Bronchial epithelial cell (primary cell): ENCODE measurements around the gene SENP8. TPM values are rescaled to one million over a fixed set of nuclear protein-coding genes. Genes with fewer than 3 reads are reported as not detected.

ENCODE experiments used
- DNase-seq: peaks from one replicate; pipeline ENCODE4 v3.0.0-alpha.2; 2010; ENCODE audit warnings: low read depth
- FAIRE-seq: peaks from 2 replicates; lab custom pipeline; 2011; peaks lifted over from hg19 to GRCh38; lab: Jason Lieb, UNC
- H3K27me3 ChIP-seq: 2 replicates; pipeline ENCODE4 v1.5.1; 2011; ENCODE audit warnings: low read length; ENCODE audit not compliant: control insufficient read depth, insufficient read depth
- H3K36me3 ChIP-seq: 2 replicates; pipeline ENCODE4 v1.5.1; 2011; ENCODE audit warnings: low read length; ENCODE audit not compliant: control insufficient read depth, insufficient read depth
- H3K4me3 ChIP-seq: 2 replicates; pipeline ENCODE4 v1.5.1; 2011; ENCODE audit warnings: mild to moderate bottlenecking, low read depth, low read length, control low read depth
- total RNA-seq: library from RNA; depleted of rRNA; stranded (reverse); fragments of >200 nt; gene quantifications from 2 replicates; pipeline ENCODE4 v1.2.1, GENCODE V29; 2014
- TF ChIP-seq, protein P1 (sequence below): IDR thresholded peaks from 2 replicates; pipeline ENCODE4 v1.5.1; 2011; ENCODE audit warnings: mild to moderate bottlenecking, moderate library complexity, low read length, control low read depth, inconsistent platforms; ENCODE audit not compliant: insufficient read depth, severe bottlenecking

The SENP8 gene
- total RNA-seq, 1 donor from 2014 or later: 1.1 TPM

DNA sequence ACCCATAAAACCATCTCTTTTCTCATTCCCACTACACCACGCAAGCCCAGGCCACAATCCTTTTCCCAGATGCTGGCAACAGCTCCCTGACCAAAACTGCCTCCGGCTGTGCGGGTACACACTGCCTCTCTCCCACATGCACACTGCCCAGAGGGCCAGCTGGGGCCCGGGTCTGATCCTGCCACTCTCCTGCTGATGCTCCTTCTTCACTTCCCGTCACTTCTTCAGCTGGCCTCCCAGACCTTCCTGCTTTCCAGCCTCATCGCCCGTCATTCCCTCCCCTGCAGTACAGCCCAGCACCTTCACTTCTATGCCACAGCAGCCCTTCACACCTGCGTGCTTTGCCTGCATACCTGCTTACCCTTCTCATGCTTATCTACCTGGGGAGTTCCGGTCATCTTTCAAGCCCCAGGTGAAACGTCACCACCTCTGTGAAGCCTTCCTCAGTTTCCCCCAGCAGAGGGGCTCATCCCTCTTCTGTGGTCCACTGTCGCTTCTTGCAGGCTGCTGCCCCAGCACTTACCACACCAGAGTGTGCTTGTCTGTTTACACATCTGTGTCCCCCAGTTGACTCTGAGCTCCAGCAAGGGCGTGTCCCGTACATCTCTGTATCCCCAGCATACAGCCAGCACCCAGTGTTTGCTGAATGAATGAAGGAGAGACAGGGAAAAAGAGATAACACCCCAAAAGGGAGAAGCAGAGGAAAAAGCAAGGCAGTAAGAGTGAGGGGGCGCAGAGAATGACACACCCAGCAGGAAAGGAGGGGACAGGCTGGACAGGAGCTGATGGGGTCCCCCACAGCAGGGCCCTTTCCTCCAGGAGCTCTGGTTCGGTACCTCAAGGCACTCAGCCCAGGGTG lies 57.2 kb downstream of the SENP8 start:
- no peak for DNase-seq
- Histone ChIP-seq H3K27me3 (no peaks in the 10 kb centered on the region), H3K4me3 (no peak overlapping the region), H3K36me3 (no peaks in the 10 kb centered on the region)
- TF ChIP-seq, protein P1, sequence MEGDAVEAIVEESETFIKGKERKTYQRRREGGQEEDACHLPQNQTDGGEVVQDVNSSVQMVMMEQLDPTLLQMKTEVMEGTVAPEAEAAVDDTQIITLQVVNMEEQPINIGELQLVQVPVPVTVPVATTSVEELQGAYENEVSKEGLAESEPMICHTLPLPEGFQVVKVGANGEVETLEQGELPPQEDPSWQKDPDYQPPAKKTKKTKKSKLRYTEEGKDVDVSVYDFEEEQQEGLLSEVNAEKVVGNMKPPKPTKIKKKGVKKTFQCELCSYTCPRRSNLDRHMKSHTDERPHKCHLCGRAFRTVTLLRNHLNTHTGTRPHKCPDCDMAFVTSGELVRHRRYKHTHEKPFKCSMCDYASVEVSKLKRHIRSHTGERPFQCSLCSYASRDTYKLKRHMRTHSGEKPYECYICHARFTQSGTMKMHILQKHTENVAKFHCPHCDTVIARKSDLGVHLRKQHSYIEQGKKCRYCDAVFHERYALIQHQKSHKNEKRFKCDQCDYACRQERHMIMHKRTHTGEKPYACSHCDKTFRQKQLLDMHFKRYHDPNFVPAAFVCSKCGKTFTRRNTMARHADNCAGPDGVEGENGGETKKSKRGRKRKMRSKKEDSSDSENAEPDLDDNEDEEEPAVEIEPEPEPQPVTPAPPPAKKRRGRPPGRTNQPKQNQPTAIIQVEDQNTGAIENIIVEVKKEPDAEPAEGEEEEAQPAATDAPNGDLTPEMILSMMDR: no peak
- peak; percentile 75 for FAIRE-seq

DNA sequence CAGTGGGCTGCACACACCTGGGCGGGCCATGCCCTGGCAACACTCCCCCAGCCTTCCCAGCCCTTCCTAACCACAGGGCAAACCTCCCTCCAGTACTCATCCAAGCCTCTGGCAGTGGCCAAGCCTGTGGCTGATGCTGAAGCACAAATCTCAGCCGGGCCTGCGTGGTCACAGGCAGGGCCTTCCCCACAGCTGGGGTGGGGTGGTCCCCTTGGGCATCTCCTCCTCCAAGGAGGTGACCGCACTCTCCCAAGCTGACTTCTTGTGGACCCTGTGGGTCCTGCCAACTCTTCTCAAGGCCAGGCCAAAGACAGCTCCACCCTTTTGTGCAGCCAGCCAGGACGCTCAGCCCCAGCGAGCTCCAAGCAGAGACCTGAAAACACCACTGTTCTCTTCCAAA lies 58.0 kb downstream of the SENP8 start:
- no peak for FAIRE-seq
- Histone ChIP-seq H3K27me3 (no peaks in the 10 kb centered on the region), H3K36me3 (no peaks in the 10 kb centered on the region), H3K4me3 (no peak overlapping the region)
- TF ChIP-seq, protein P1: no peak
- no peak for DNase-seq

DNA sequence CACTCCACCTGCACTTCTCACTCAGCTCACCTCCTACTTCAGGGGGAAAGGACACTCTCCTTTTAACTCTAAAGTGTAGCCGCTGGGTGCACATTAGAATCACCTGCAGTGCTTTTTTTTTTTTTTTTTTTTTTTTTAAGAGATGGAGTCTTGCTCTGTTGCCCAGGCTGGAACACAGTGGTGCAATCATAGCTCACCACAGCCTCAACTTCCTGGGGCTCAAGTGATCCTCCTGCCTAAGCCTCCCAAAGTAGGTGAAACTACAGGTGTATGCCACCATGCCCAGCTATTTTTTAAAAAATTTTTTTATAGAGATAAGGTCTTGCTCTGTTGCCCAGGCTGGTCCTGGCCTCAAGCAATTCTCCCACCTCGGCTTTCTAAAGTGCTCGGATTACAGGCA lies 58.5 kb downstream of the SENP8 start:
- H3K4me3 ChIP-seq: no peak overlapping the region
- no peaks in the 10 kb centered on the region for H3K27me3 ChIP-seq
- no peaks in the 10 kb centered on the region for H3K36me3 ChIP-seq
- TF ChIP-seq, protein P1: no peak
- no peak for DNase-seq
- FAIRE-seq: no peak

DNA sequence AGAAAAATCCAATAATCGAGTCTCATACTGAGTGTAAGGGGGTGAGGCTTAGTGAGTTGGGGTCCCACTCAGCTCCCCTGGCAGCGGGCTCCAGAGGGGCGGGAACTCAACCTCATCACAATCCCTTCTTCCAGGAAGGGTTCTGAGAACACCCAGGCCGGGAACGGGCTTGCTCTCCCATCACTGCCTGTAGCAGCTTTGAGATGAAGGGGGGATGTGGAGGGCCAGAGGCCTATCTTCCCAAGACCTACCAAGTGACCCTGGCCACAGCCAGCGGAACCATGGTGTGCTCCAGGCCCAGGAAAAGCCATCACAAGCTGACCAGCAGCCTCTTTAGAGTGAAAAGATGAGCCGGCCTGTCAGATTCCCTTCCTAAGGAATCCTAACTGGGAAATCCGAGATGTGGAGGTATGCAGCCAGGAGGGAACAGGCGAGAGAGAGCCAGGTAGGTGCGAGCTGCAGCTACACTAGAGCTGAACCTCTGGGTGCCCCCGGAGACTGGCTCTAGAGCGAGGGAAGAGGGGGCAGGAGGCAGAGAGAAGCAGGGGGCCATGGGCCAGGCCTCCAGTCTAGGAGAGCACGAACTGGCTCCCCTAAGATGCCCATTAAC lies 60.9 kb downstream of the SENP8 start:
- TF ChIP-seq, protein P1: no peak
- Histone ChIP-seq H3K27me3 (no peaks in the 10 kb centered on the region), H3K4me3 (no peak overlapping the region), H3K36me3 (no peaks in the 10 kb centered on the region)
- DNase-seq (no peak), FAIRE-seq (no peak)

DNA sequence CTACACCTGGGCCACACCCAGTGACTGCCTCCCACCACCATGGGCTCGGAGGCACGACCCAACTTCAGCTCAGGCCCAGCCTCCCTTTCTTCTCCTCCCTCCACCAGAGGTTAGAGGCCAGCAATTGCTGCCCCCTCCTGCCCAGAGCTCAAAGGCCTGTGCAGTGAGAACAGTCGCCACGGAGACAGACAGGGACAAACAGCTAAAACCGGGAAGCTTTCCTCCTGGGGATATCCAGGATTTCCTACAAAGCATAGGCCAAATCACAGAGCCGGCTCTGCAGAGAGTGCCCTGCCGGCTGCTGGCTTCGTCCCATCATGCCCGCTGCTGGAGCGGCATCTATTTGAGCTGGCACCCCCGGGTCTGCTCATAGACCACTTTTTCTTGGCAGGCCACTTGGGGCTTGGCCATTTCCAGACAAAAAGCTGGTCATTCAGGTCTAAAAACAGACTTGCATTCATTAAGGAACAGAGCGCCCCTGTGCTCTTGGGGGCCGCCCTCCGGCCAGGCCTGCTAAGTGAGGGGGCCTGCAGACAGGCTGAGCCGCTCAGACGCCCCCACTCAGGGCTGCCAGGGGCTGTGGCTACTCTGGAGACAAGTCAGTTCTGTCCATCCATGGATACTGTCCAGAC lies 61.9 kb downstream of the SENP8 start:
- DNase-seq (no peak), FAIRE-seq (no peak)
- H3K27me3 ChIP-seq: no peaks in the 10 kb centered on the region
- TF ChIP-seq, protein P1: no peak
- H3K36me3 ChIP-seq: no peaks in the 10 kb centered on the region
- H3K4me3 ChIP-seq: no peak overlapping the region
